ENCODE results near the gene RAPGEF5. TPM values are rescaled to one million over a fixed set of nuclear protein-coding genes. Genes with fewer than 3 reads are reported as not detected.

RAPGEF5 gene
- total RNA-seq, 6 experiments from 2014 or later = 15.5 to 56.4 (median 27.1) TPM

DNA sequence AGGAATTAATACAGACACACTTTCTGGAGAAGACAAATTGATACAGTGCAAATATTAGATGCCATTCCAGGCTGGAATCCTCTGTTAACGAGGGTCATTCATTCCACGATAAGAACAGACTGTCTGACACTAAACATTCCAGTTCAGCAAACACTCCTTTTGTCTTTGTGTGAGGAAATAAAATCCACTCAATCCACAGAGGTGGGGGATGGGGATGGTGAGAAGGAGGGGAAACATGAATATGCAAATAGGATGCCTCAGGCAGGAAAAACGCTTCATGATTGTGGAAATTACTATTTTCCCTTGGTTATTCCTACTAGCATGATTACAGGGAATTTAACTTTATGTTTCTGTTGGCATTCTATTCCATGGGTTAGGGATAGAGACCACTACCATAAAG, 214.4 kb downstream of the RAPGEF5 start:
- Histone ChIP-seq H3K36me3 (peaks cover 0 to 15% (median 2%) of the 10 kb centered on the region in 4 donors), H3K4me1 (peaks cover 0 to 6% (median 0%) of the 10 kb centered on the region in 4 donors), H3K27me3 (no peaks in the 10 kb centered on the region), H3K27ac (no peak overlapping the region), H3K4me3 (no peak overlapping the region), H3K9me3 (no peaks in the 10 kb centered on the region)
- TF ChIP-seq, protein P1, sequence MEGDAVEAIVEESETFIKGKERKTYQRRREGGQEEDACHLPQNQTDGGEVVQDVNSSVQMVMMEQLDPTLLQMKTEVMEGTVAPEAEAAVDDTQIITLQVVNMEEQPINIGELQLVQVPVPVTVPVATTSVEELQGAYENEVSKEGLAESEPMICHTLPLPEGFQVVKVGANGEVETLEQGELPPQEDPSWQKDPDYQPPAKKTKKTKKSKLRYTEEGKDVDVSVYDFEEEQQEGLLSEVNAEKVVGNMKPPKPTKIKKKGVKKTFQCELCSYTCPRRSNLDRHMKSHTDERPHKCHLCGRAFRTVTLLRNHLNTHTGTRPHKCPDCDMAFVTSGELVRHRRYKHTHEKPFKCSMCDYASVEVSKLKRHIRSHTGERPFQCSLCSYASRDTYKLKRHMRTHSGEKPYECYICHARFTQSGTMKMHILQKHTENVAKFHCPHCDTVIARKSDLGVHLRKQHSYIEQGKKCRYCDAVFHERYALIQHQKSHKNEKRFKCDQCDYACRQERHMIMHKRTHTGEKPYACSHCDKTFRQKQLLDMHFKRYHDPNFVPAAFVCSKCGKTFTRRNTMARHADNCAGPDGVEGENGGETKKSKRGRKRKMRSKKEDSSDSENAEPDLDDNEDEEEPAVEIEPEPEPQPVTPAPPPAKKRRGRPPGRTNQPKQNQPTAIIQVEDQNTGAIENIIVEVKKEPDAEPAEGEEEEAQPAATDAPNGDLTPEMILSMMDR (IDR thresholded peaks at IDR 0.05) = no peak
- no peak for TF ChIP-seq POLR2A (IDR thresholded peaks at IDR 0.05)
- intact Hi-C loops (cut with DNase I) = no loop called here
- no peak for DNase-seq
- no peak for ATAC-seq
- 61% methylated on average over 3 of the region's 3 CpGs for WGBS (ENCODE audit: insufficient coverage, low coverage, low lambda C conversion rate, missing lambda C conversion rate)

DNA sequence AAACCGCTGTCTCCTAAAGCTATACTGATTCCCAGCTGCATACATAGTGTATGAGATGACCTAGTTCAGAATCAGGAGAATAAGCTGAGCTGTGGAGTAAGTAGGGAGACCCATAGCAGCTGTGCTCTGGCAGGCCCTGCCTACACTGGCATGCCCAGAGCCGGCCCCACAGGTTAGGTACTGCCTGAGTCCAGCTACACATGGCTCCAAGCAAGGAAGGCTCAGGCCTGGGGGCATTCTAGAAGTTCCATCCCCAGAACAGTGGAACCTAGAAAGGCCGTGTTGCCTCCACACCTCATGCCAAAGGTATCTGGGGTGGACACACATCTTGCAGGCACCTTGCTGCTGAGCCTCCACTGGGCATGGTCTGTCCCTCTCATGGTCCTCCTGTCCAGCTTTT, 215.6 kb downstream of the RAPGEF5 start:
- Histone ChIP-seq H3K27me3 (no peaks in the 10 kb centered on the region), H3K27ac (no peak overlapping the region), H3K4me1 (no peaks in the 10 kb centered on the region), H3K9me3 (no peaks in the 10 kb centered on the region), H3K4me3 (no peak overlapping the region), H3K36me3 (peaks cover 0 to 15% (median 4%) of the 10 kb centered on the region in 4 donors)
- intact Hi-C loops (cut with DNase I) = no loop called here
- DNase-seq (no peak), ATAC-seq (no peak)
- WGBS (ENCODE audit: insufficient coverage, low coverage, low lambda C conversion rate, missing lambda C conversion rate) = 100% methylated on average over 1 of the region's 3 CpGs
- TF ChIP-seq POLR2A (IDR thresholded peaks at IDR 0.05) = no peak

DNA sequence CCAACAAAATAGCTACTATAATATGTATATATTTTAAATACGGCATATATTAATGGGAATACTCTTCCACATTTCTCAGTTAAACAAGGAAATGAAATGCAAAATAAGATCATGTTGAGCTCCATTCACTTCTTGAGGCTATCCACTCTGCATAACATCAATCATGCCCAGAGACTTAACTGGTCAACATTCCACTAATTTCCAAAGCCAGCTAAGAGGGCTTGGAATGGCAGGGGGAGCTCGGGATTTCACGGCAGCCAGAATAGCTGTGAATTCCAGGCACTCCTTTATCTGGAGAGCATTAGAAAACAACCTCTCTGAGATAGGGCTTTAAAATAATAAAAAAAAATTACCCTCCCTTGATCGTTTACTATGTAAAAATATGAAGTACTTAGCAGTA, 216.4 kb downstream of the RAPGEF5 start:
- no peak for ATAC-seq
- Histone ChIP-seq H3K9me3 (no peaks in the 10 kb centered on the region), H3K36me3 (peaks cover 0 to 15% (median 4%) of the 10 kb centered on the region in 4 donors), H3K4me1 (no peaks in the 10 kb centered on the region), H3K4me3 (no peak overlapping the region), H3K27me3 (no peaks in the 10 kb centered on the region), H3K27ac (no peak overlapping the region)
- intact Hi-C loops (cut with DNase I) = no loop called here
- WGBS (ENCODE audit: insufficient coverage, low coverage, low lambda C conversion rate, missing lambda C conversion rate) = 82% methylated on average over 4 of the region's 4 CpGs
- DNase-seq = no peak
- TF ChIP-seq, protein P1 (IDR thresholded peaks at IDR 0.05) = no peak
- TF ChIP-seq POLR2A (IDR thresholded peaks at IDR 0.05) = no peak

- H3K36me3 ChIP-seq = peaks cover 0 to 9% (median 6%) of the 10 kb centered on the region in 4 donors
- H3K9me3 ChIP-seq = no peaks in the 10 kb centered on the region
- intact Hi-C loops (cut with DNase I) = no loop called here
These were observed 218.1 kb downstream of the RAPGEF5 start for GRCh38 chr7:22138886-22139285.

GRCh38 chr7:22138106-22138505, 218.8 kb downstream of the RAPGEF5 start:
- Histone ChIP-seq H3K27me3 (no peaks in the 10 kb centered on the region), H3K36me3 (peaks cover 0 to 9% (median 6%) of the 10 kb centered on the region in 4 donors), H3K27ac (no peak overlapping the region), H3K4me1 (no peaks in the 10 kb centered on the region), H3K9me3 (no peaks in the 10 kb centered on the region), H3K4me3 (no peak overlapping the region)
- WGBS (ENCODE audit: insufficient coverage, low coverage, low lambda C conversion rate, missing lambda C conversion rate) = 68% methylated on average over 5 of the region's 5 CpGs
- DNase-seq = no peak
- TF ChIP-seq, protein P1 (IDR thresholded peaks at IDR 0.05) = no peak
- no peak for TF ChIP-seq POLR2A (IDR thresholded peaks at IDR 0.05)
- intact Hi-C loops (cut with DNase I) = no loop called here
- ATAC-seq = no peak

More at GRCh38 chr7:22138886-22139285, 218.1 kb downstream of the RAPGEF5 start:
- no peaks in the 10 kb centered on the region for H3K4me1 ChIP-seq
- H3K4me3 ChIP-seq = no peak overlapping the region
- no peak for TF ChIP-seq POLR2A (IDR thresholded peaks at IDR 0.05)
- TF ChIP-seq, protein P1 (IDR thresholded peaks at IDR 0.05) = no peak
- ATAC-seq (no peak), DNase-seq (no peak)
- H3K27me3 ChIP-seq = no peaks in the 10 kb centered on the region
- 83% methylated on average over 5 of the region's 5 CpGs for WGBS (ENCODE audit: insufficient coverage, low coverage, low lambda C conversion rate, missing lambda C conversion rate)
- no peak overlapping the region for H3K27ac ChIP-seq
